Left renal pelvis (tissue), 4 donors: Measurements from ENCODE around the gene STK40. TPM values are rescaled to one million over a fixed set of nuclear protein-coding genes. Genes with fewer than 3 reads are reported as not detected.

Source experiments
- DNase-seq, 4 donors: peaks; one replicate each; pipeline ENCODE4 v3.0.0-alpha.2; 2013; ENCODE audit warnings: low read depth in 4 of 4, low spot score in 3 of 4
- polyA plus RNA-seq, 4 donors: library from polyadenylated mRNA; unstranded; fragments of 120-200 nt; gene quantifications; one replicate each; pipeline ENCODE4 v1.2.1, GENCODE V29; 2013; ENCODE audit not compliant: insufficient read length in 4 of 4

The STK40 gene
- polyA plus RNA-seq, 4 donors, result 31.5 to 44.7 (median 41.1) TPM

DNA sequence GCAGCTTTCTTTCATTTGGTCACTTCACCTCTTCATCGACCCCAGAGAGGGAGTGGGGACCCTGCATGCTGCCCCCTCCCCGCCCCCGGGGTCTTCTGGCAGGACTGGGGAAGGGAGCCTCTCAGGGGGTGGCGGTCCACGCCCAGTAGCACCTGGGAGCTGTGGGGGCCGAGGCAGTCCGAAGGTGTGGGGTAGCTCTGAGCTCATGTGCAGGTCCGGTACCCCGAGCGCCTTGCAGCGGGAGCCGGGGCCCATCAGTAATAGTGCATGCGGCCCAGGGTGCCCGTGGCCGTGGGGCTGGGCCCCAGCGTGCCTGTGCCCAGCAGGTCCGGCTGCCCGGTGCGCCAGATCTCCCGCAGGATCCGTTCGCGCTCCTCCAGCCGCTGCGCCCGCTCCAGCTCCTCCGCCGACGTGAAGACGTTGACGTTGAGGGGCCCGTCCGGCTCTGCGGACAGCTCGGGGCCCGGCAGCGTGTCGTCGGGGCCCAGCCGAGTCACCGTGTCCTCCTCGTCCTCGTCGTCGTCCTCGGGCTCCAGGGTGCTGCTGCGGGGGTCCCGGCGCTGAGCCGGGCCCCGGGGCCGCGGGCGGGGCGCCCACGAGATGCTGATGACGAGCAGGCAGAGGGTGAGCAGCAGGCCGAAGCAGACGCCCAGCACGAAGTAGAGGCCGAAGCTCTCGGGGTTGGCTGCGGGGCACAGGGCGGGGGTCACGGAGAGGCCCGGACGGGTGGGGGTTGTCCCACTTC is 63.5 kb downstream of the STK40 start:
- no peak for DNase-seq

DNA sequence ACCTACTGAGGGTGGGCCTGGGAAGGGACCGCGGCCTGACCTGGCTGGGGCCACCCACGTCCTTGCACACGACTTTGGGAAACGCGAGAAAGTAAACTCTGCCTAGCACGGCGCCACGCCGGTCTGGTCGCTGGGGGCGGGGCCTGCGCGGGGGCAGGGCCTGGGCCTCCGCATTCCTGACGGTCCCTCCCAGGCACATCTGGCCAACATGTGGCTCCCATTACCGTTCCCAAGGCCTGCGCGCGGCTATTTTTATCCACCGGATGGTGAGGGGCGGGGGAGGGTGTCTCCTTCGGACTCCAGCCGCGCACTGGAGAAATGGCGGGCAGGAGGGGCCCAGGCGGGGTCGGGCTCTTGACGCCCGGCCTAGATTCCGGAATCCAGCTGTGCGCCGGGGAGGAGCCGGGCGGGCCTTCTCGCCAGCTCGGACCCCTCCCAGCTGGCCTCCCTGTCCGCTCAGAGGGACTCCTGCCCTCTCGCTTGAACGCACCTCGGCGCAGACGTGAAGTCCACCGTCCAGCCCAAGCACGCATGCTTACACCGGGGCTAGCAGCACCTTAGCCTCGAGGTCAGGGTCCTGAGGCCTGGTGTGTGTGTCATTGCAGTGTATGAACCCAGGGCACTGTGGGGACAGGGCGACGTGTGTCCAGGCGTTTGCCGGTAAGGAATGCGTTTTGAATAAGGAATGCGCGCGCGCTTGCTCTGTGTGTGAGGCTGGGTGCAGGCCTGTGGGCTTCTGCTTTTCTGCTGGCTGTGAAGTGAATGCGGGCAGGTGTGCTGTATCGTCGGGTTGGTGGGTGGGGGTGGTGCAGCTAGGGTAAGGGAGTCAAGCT is 64.4 kb downstream of the STK40 start:
- peak; percentile 81 to 91 (median 84) for DNase-seq

DNA sequence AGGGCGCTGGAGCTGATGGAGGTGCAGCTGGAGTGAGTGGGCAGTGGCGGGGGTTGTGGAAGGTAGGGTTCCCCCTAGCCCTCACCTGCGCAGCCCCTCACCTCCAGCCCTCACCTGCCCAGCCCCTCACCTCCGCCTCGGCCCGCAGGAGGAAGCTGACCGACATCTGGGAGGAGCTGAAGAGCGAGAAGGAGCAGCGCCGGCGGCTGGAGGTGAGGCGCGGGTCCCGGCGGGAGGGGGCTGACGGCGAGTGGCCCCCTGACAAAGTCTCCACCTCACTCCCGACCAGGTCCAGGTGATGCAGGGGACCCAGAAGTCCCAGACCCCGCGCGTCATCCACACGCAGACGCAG is 65.0 kb downstream of the STK40 start:
- no peak for DNase-seq

DNA sequence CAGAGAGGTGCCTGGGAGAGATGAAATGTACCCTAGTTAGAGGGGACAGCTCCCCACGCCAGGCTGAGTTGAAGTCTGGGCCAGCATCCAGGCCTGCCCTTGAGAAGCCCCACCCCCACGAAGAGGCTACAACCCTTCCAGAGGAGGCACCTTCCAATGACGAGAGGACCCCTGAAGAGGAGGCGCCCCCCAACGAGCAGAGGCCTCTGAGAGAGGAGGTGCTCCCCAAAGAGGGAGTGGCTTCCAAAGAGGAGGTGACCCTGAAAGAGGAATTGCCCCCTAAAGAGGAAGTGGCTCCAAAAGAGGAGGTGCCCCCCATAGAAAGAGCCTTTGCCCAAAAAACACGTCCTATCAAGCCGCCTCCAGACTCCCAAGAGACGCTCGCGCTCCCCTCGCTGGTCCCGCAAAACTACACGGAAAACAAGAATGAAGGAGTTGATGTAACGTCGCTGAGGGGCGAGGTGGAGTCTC is 65.4 kb downstream of the STK40 start:
- no peak for DNase-seq

DNA sequence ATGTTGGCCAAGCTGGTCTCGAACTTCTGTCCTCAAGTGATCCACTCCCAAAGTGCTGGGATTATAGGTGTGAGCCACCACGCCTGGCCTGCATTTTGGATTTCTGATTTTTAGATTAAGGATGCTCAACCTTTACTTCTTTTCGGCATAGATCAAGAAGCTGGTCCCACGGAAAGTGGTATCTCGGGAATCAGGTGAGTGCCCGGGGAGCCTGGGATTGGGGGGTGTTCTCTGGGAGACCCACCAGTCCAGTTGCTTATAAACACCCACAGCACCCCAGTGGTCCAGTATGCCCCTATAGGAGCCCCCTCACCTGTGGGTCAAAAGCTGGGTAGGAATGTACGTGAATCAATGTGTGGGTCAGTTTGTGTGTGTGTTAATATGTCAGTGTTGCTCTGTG is 76.3 kb downstream of the STK40 start:
- no peak for DNase-seq

DNA sequence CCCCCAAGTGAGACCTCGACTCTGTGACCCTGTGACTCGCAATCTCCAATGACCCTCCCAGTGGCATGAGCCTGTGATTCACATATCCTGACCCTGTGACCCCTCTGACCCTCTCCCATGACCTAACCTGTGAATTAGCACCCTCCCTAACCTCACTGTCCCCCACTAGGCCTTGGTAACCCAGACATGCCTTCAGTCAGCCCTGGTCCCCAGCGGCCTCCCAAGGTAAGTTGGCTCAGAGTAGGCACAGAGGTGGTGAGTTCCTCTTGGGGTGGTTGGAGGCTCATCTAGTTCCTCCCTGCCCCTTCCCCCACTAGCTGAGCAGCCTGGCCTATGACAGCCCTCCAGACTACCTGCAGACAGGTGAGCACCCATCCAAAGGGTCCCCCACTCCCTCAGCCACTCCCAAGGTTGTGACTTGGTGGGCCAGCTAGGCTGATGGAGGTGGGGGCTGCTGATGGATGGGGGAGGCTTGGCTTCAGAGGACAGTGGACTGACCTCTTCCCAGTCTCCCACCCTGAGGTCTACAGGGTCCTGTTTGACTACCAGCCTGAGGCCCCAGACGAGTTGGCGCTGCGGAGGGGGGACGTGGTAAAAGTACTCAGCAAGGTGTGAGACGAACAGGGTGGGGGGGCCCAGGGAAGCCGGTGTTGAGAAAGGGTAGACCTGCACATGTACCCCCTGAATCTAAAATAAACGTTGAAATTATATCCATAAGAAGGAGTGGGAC is 78.0 kb downstream of the STK40 start:
- DNase-seq, result no peak

DNA sequence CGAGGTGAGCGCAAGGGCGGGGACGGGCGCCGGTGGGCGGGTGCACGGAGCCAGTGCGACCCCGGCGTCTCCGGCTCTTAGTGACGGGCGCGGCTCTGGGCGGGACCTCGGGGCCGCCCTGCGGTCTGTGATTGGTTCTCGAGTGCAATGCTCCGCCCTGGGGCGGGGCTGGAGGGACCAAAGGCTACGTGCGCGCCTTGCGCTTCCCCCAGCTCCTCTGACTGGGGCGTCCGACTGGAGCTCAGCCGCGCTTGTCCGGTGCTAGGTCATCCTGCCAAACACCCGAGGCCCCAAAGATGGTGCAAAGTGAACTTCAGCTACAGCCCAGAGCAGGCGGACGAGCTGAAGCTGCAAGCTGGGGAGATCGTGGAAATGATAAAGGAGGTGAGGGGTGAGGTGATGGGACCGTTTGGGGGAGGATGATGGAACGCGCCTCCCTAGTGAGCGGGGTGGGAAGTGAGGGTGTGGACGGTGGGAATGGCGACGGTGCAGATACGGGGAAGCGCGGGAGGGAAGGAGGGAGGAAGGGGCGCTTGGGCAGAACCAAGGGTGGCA is 78.7 kb downstream of the STK40 start:
- peak; percentile 85 to 90 (median 89) for DNase-seq

DNA sequence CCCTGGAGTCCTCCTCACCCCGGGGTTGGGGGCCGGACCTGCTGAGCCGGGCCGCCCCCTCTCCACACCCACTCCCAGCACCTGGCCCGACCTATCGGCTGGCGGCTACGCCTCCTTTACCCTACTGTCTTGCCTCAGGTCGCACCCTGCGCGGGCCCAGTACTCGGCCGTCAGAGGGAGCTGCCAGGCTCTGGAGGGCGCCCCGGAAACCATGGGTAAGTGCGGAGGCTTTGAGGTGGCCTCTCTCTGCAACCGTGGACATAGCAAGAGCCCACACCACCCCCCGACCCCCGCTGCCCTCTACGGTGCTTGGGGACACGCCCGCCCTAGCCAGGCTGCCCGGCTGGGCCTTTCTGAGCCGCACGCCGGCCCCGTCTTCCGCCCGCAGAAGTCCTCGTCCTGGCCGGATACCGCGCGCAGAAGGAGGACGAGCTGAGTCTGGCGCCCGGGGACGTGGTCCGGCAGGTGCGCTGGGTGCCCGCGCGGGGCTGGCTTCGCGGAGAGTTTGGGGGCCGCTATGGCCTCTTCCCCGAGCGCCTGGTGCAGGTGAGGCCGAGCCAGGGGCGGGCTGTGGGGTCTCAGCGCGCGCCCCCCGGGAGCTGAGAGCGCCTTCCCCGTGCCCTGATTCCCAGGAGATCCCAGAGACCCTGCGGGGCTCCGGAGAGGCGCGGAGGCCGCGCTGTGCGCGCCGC is 79.4 kb downstream of the STK40 start, which contains the start of gene SH3D21:
TSS of gene SH3D21 (plus strand) at position 159 of the 692 bp plus-strand sequence. CDS start at position 212, 53 bp downstream.
- no peak for DNase-seq

DNA sequence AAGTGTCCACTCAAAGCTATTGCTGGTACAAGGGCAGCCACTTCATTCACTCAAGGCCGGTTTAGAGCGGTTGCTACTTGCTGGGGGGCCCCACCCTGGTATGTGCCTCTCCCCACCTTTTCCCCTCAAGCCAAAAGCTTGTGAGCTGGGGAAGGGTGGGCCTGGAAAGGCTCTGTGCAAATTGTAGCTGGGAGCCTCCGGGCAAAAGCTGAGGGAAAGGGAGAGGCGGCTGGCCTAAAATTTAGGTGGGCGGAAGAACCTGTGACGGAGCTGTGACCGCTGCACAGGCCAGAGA is 79.9 kb downstream of the STK40 start:
- no peak for DNase-seq

DNA sequence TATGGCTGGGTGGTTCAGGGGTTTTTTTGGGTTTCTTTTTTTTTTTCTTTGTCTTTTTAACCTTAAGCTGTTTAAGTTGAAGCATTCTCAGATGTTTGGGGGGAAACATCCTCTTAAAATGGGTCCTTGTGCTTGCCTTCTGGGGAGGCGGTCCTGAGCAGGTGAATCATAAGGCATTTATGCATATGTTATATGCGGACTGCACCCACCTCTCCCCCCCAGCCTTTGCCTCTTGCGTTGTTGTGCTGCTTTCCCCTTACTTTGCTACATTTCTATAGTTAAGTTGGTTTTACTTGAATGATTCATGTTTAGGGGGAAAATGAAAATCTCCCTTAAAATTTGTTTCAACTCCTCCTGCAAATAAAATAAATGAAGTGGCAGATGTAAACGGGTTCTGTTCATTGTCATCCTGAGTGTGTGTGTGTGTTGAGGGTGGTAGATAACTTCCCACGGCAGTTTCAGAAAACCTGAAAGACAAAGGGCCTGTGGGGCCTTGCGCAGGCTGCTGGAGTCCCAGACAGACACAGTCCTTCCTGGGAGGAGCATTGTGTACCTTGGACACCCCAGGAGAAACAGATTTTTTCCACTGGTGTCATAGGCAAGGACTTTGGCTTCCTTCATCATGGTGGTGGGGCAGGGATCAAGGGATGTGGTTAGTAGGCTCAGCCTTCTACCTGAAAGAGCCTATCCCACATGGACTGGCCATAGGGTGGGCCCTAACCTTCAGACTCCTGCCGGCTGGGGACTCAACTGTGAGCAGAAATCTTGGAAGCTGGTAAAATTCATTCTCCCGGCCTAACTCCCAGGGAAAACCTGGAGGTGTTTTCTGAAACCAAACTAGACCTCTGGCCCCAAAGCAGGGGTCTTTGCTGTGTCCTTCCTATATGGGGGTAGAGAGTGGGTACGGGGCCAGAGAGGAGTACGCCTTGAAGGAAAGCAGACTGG is 80.5 kb downstream of the STK40 start:
- no peak for DNase-seq

DNA sequence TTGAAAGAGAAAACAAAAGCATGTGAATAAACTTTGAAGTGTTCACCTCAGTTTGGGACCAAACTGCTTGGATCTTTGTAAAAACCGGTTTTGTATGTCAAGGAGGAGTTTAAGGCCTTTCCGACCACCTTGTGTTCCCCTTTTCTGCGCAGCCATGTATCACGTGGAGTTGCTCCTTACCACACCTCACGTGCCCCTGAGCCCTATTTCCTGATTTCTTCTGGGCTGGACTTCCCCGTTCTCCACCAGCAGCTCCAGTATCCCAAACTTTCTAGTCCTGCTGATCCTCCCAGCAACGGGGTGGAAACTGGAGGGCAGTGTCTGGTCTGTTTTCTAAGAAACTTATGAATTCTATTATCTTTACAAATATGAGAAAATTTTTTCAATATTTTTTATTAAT is 81.2 kb downstream of the STK40 start:
- DNase-seq, result no peak

DNA sequence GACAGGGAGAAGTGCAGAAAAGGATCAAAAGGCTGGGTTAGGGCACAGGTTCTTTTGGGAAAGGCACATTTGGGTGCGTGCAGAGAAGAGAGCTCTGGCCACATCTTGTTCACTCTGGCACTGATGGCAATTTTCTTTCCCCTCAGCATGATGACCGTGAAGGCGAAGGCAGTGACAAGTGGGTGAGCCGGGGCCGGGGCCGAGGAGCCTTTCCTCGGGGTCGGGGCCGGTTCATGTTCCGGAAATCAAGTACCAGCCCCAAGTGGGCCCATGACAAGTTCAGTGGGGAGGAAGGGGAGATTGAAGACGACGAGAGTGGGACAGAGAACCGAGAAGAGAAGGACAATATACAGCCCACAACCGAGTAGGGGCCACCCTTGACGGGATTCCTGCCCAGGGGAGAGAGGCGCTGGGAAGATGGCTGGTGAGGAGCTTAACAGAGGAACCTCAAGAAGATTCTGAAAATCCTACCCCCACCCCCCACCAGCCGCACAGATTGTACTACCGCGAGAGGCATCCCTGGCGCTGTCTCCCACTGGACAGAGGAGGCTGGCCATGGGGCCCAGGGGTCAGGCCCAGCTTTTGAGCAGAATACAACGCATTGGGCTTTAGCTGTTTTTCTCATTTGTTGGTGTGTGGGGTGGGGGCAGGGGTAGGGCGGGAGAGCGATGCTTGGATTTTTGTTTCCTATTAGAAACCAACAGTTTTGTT is 81.9 kb downstream of the STK40 start:
- DNase-seq, result no peak

DNA sequence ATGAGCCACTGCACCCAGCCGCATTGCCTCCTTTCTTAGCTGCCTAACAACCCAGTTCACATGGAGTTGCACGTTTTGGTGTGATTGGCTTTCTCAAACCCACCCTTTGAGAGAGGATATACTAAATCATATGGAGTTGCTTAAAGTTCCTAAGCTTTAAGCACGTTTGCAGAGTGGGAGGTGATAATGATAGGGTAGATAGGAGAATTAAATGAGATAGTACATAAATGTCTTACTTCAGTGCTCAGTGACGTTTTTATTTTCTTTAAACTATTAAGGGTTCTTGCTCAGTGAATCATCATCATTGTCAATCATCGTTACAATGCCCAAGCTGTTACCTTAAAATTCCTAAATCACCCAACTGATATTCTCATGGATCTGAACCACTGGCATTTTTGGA is 82.5 kb downstream of the STK40 start:
- no peak for DNase-seq

DNA sequence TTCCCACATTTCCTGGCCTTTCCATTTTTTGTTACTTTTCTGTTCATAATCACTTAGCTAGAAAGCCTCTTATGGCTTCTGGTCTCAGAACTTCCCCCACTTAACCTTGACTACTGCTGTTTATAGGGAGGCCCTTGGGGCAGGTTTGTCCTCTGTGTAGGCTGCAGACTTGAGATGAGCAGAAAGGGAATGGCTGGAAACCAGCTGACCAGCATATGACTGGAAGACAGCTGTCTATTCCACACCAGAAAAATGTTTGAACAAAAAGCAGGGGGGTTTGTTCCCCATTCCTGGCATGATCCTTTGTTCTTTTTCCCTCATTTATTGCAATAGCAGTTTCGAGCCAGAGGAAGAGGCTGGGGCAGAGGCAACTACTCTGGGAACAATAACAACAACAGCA is 84.5 kb downstream of the STK40 start:
- DNase-seq, result no peak

DNA sequence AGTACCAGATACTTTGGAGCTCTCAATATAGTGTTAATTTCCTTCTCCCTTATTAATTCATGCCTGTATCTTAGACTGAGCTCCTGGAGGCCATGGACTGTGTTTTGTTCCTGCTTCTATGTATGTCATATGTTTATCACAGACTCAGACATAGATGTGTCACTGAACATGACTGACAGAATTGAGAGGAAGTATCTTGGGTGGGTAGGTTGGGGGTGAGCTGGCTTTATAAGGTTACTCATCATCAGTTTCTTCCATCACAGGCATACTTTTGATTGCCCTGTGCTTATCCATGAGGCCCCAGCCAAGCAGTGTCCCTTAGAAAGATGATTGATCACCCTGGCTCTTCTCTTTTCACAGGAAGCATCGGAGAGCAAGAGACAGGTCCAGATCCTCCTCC is 85.2 kb downstream of the STK40 start:
- DNase-seq, result no peak

DNA sequence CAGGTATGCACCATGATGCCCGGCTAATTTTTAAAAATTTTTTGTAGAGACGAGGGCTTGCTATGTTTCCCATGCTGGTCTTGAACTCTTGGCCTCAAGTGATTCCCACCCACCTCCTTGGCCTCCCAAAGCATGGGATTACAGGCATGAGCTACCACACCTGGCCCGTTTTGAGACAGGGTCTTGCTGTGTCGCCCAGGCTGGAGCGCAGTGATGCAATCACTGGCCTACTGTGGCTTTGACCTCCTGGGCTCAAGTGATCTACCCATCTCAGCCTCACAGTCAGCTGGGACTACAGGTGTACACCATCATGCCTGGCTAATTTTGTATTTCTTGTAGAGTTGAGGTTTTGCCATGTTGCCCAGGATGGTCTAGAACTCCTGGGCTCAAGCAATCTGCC is 87.1 kb downstream of the STK40 start:
- no peak for DNase-seq

DNA sequence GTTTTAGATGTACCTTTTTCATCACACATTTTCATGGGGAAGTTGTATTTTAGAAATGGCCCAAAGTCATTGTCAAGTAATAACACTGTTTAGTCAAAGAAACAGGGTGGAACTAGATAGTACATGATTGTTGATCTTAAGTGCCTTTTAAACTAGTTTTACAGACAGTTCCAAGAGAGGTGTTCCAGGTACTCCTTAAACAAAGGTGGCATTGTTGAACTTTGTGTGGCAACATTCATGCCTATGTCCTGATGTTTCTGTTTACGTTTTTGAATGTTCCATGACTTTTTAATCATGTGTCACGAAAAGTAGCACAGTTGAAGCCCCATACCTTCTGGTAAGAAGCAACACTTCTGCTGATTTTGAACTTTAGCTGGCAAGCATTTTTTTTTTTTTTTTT is 88.7 kb downstream of the STK40 start:
- no peak for DNase-seq

DNA sequence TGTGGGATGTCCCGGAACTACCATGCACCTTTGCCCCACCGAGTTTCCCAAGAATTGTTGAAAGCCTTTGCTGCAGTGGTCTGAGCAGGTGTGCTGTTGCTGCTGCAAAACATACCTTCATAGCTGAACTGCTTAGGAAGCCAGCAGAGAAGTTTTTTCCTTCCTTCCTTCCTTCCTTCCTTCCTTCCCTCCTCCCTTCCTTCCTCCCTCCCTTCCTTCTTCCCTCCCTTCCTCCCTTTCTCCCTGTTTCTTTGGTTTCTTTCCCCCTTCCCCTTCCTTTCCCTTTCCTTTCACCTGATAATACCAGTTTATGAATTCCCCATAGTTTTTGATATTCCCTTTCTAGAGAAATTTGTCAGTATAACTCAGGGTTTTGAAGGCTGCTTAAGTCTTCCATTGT is 90.3 kb downstream of the STK40 start:
- DNase-seq, result no peak
